Sigmoid colon (tissue), 7 donors: ENCODE results near the gene SLC16A8. TPM values are rescaled to one million over a fixed set of nuclear protein-coding genes. Genes with fewer than 3 reads are reported as not detected.
A peak's percentile ranks its signal among the peaks of the same experiment; 100 is the strongest.
"Not testable (repeated sequence)": the region's sequence is repeated elsewhere in the genome, so short reads cannot be mapped to it uniquely, and the experiment has no call there.

Source experiments
- DNase-seq: peaks from one replicate; pipeline ENCODE4 v3.0.0-alpha.2; 2019
- H3K27ac ChIP-seq, 4 donors: fragments of 200-600 bp; sonication (generic); one replicate each; pipeline ENCODE4 v1.5.1; 2016 to 2019; ENCODE audit warnings: mild to moderate bottlenecking in 1 of 4
- H3K27me3 ChIP-seq, 3 donors: fragments of 200-600 bp; sonication (generic); one replicate each; pipeline ENCODE4 v1.5.1; 2019; ENCODE audit warnings: mild to moderate bottlenecking in 1 of 3
- H3K36me3 ChIP-seq, 4 donors: fragments of 200-600 bp; sonication (generic); one replicate each; pipeline ENCODE4 v1.5.1; 2016 to 2019
- H3K4me1 ChIP-seq, 4 donors: fragments of 200-600 bp; sonication (generic); one replicate each; pipeline ENCODE4 v1.5.1; 2017 to 2019
- H3K4me3 ChIP-seq, 4 donors: fragments of 200-600 bp; sonication (generic); one replicate each; pipeline ENCODE4 v1.5.1; 2017 to 2019; ENCODE audit warnings: mild to moderate bottlenecking in 2 of 4, moderate library complexity in 1 of 4
- H3K9me3 ChIP-seq, 4 donors: fragments of 200-600 bp in 3 of 4; sonication (generic) in 3 of 4; one replicate each; pipeline versions ENCODE4 v1.5.1 to v1.6.1; 2013 to 2019
- CTCF ChIP-seq, 4 experiments: fragments of 450-650 bp in 3 of 4; fragments of 200-600 bp in 1 of 4; IDR thresholded peaks; one replicate each; pipeline ENCODE4 v1.5.1; 2016 to 2019; ENCODE audit warnings: antibody characterized with exemption in 4 of 4, mild to moderate bottlenecking in 3 of 4, moderate library complexity in 2 of 4
- EP300 ChIP-seq, 4 donors: sonication (generic); formaldehyde crosslinking; IDR thresholded peaks; one replicate each; pipeline ENCODE4 v1.6.1; 2017; ENCODE audit warnings: antibody characterized with exemption in 4 of 4
- POLR2A ChIP-seq, 2 donors: fragments of 450-650 bp; IDR thresholded peaks; one replicate each; pipeline ENCODE4 v1.6.1; 2016; ENCODE audit warnings: antibody characterized with exemption in 2 of 2, mild to moderate bottlenecking in 2 of 2, moderate library complexity in 2 of 2
- POLR2AphosphoS5 ChIP-seq, 4 donors: sonication (generic); formaldehyde crosslinking; IDR thresholded peaks; one replicate each; pipeline ENCODE4 v1.6.1; 2017; ENCODE audit warnings: antibody characterized with exemption in 4 of 4
- WGBS, 2 donors: extraction: QIAGEN DNeasy Blood & Tissue Kit; methylation state at CpG; one replicate each; pipeline ENCODE4 v1.1.7; 2013; 5-methylcytosine and 5-hydroxymethylcytosine counted together
- intact Hi-C: fragments of 100-400 bp; cut with DNase I; formaldehyde crosslinking; loops from one replicate; pipeline ENCODE4 v1.15.1; 2023
- polyA plus RNA-seq, 3 donors: library from polyadenylated mRNA; stranded (reverse); fragments of 200-250 nt; gene quantifications; one replicate each; pipeline ENCODE4 v1.2.3, GENCODE V29; 2013
- total RNA-seq, 4 donors: library from RNA; depleted of rRNA; stranded (reverse); fragments of >200 nt; gene quantifications; one replicate each; pipeline ENCODE4 v1.1.0, GENCODE V29; 2016
- donor health status: healthy with polysubstance abuse.
- donor health status: Bipolar disorder and iron deficiency.
- donor health status: healthy.

Gene SLC16A8
- total and polyA plus RNA-seq, 7 donors = 0.20 to 0.71 (median 0.55) TPM; not detected in 4

DNA sequence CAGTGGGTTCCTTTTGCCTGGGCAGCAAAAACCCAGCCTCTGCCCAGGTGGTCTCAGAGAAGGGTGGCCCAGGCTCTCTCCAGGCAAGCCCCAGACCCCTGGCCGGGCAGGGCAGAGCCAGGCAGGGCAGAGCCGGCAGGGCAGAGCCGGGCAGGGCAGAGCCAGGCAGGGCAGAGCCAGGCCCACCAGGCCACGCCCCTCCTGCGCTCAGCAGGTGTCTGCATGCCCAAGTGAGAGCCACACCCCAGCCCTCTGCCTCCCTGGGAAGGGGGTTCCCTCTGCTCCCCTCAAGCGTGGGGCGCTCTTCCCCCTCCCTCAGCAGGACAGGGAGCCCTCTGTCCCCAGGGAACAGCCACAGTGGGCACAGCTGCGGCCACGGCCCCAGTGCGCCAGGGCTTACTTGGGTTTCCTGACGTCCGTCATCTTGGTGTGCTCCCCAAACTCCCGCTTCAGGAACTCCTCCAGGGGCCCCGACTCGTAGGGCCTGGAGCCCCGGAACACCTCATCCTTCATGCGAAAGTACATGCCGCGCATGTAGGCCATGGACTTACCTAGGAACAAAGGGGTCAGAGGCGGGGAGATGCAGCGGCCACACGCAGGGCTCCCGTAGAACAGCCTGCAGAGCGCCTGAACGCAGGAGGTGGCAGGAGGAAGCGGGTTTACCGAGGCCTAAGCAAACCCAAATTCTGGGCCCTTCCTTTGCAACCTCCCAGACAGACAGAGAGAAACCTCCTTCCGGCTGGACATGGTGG is 36.6 kb upstream of the SLC16A8 start:
- no peak for DNase-seq
- TF ChIP-seq POLR2AphosphoS5 (IDR thresholded peaks at IDR 0.05) = no peak
- Histone ChIP-seq H3K36me3 (no peaks in the 10 kb centered on the region), H3K9me3 (no peaks in the 10 kb centered on the region), H3K27ac (no peak overlapping the region), H3K27me3 (no peaks in the 10 kb centered on the region), H3K4me3 (no peak overlapping the region), H3K4me1 (no peaks in the 10 kb centered on the region)
- 61 to 84% methylated on average over 28 of the region's 28 CpGs for WGBS, 2 donors
- intact Hi-C loops = no loop called here

DNA sequence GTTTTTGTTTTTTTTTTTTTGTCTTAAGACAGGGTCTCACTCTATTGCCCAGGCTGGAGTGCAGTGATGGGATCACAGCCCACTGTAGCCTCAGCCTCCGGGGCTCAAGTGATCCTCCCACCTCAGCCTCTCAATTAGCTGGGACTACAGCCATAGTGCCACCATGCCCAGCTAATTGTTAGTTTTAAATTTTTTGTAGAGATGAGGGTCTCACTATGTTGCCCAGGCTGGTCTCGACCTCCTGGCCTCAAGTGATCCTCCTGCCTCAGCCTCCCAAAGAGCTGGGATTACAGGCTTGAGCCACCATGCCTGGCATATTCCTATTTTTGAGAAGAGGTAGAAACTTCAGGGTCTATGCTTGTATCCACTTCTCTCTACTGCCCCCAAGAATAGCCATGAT is 34.8 kb upstream of the SLC16A8 start:
- 94 to 98% methylated on average over 2 of the region's 2 CpGs for WGBS, 2 donors
- H3K36me3 ChIP-seq, H3K4me1 ChIP-seq, H3K27ac ChIP-seq, H3K4me3 ChIP-seq, DNase-seq, H3K9me3 ChIP-seq, H3K27me3 ChIP-seq: not testable (repeated sequence)
- intact Hi-C loops = loop anchor here (10.0 kb wide), 1 partner anchor 96 kb away; no protein-coding TSS in a partner anchor

GRCh38 chr22:38118182-38118581 is 34.2 kb upstream of the SLC16A8 start:
- WGBS, 2 donors = 87 to 88% methylated on average over 3 of the region's 3 CpGs
- Histone ChIP-seq H3K4me3 (no peak overlapping the region), H3K27ac (no peak overlapping the region), H3K4me1 (peaks cover 0 to 9% (median 4%) of the 10 kb centered on the region in 4 donors), H3K36me3 (peaks cover 0 to 3% (median 0%) of the 10 kb centered on the region in 4 donors), H3K27me3 (no peaks in the 10 kb centered on the region), H3K9me3 (no peaks in the 10 kb centered on the region)
- intact Hi-C loops = loop anchor here (10.0 kb wide), 1 partner anchor 97 kb away; no protein-coding TSS in a partner anchor
- DNase-seq = no peak
- TF ChIP-seq CTCF (IDR thresholded peaks at IDR 0.05) = no peak
- no peak for TF ChIP-seq POLR2AphosphoS5 (IDR thresholded peaks at IDR 0.05)
- TF ChIP-seq POLR2A (IDR thresholded peaks at IDR 0.05) = no peak
- TF ChIP-seq EP300 (IDR thresholded peaks at IDR 0.05) = no peak

DNA sequence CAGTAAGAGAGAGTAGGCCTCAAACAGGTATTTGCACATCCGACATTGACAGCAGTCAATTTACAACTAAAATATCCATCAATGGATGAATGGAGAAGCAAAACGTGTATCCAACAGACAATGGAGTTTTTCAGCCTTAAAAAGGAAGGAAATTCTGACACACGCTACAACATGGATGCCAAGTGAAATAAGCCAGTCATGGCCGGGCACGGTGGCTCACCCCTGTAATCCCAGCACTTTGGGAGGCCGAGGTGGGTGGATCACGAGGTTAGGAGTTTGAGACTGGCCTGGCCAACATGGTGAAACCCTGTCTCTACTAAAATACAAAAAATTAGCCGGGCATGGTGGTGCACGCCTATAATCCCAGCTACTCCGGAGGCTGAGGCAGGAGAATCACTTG is 33.6 kb upstream of the SLC16A8 start:
- not testable (repeated sequence) for H3K9me3 ChIP-seq, H3K36me3 ChIP-seq, H3K27ac ChIP-seq, DNase-seq, H3K27me3 ChIP-seq, H3K4me3 ChIP-seq, H3K4me1 ChIP-seq
- intact Hi-C loops = loop anchor here (10.0 kb wide), 1 partner anchor 97 kb away; no protein-coding TSS in a partner anchor
- 95 to 96% methylated on average over 10 of the region's 10 CpGs for WGBS, 2 donors

DNA sequence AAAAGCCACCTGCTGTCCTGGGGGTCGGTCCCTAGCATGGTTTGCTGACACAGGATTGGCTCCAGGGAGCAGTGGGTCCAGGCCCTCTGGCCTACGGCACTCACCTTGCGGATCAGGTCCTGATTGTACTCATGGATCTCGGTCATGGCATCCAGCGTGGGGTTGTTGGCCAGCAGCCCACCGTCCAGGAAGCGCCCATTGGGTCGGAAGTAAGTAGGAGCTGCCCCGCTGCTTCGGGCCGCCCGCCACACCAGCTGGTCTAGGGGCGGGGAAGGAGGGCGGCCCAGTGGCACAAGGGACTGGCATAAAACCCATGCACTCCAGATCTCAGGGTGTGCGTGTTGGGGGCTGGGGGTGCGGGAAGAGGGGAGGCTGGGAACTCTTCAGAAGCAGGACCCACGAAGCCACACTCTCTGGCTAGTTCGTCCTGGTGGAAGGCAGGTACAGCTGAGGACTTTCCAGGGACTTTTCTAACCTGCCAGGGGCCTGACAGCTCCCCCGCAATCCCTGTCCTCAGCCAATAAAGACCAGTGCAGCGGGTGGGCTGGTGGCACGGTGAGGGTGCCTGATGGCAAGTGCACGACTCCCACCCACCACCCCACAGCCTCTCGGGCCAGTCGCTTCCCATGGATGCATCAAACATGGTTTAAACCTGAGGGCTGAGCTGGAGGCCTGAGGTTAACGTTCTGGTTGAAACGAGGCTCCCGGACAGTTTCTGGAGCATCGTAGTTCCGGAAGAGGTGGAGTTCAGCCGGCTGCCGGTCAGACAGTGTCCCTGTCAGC is 31.6 kb upstream of the SLC16A8 start:
- Histone ChIP-seq H3K9me3 (no peaks in the 10 kb centered on the region), H3K27me3 (no peaks in the 10 kb centered on the region), H3K27ac (no peak overlapping the region), H3K4me1 (peaks cover 0 to 9% (median 4%) of the 10 kb centered on the region in 4 donors), H3K4me3 (no peak overlapping the region), H3K36me3 (peaks cover 0 to 3% (median 0%) of the 10 kb centered on the region in 4 donors)
- 96 to 97% methylated on average over 31 of the region's 31 CpGs for WGBS, 2 donors
- intact Hi-C loops = loop anchor here (10.0 kb wide), 1 partner anchor 99 kb away; no protein-coding TSS in a partner anchor
- peak; percentile 59 for DNase-seq
- TF ChIP-seq POLR2AphosphoS5 (IDR thresholded peaks at IDR 0.05) = no peak
- TF ChIP-seq POLR2A (IDR thresholded peaks at IDR 0.05) = no peak
- TF ChIP-seq CTCF (IDR thresholded peaks at IDR 0.05) = no peak
- TF ChIP-seq EP300 (IDR thresholded peaks at IDR 0.05) = no peak
